Osteoblast (primary cell): ENCODE results near the gene MX2. TPM values are rescaled to one million over a fixed set of nuclear protein-coding genes. Genes with fewer than 3 reads are reported as not detected.

Experiments used
- DNase-seq: peaks from one replicate; pipeline ENCODE4 v3.0.0; 2011; ENCODE audit warnings: low spot score, mixed read lengths; ENCODE audit not compliant: insufficient read length; ENCODE audit errors: missing footprints
- H2AFZ ChIP-seq: 2 replicates; pipeline ENCODE4 v1.6.0; 2011; ENCODE audit warnings: mild to moderate bottlenecking, low read length
- H3K27ac ChIP-seq: 2 replicates; pipeline ENCODE4 v1.5.1; 2011; ENCODE audit warnings: mild to moderate bottlenecking, low read depth, low read length, moderate library complexity
- H3K27me3 ChIP-seq: 2 replicates; pipeline ENCODE4 v1.6.0; 2012; ENCODE audit warnings: mild to moderate bottlenecking, control low read depth, inconsistent platforms, low read length, moderate library complexity; ENCODE audit not compliant: insufficient read depth
- H3K36me3 ChIP-seq: 2 replicates; pipeline ENCODE4 v1.5.1; 2011; ENCODE audit warnings: mild to moderate bottlenecking, low read length, control low read depth, moderate library complexity; ENCODE audit not compliant: insufficient read depth
- H3K4me1 ChIP-seq: 2 replicates; pipeline ENCODE4 v1.5.1; 2011; ENCODE audit warnings: mild to moderate bottlenecking, low read length, control low read depth, moderate library complexity; ENCODE audit not compliant: insufficient read depth
- H3K4me2 ChIP-seq: 2 replicates; pipeline ENCODE4 v1.6.0; 2011; ENCODE audit warnings: mild to moderate bottlenecking, low read length; ENCODE audit not compliant: insufficient read depth
- H3K4me3 ChIP-seq: fragments of 200-600 bp; sonication (generic); 3 replicates; pipeline ENCODE4 v1.5.1; 2012; ENCODE audit warnings: mild to moderate bottlenecking, low read length, inconsistent platforms; ENCODE audit not compliant: insufficient read depth
- H3K79me2 ChIP-seq: 2 replicates; pipeline ENCODE4 v1.6.0; 2012; ENCODE audit warnings: mild to moderate bottlenecking, low read length, control low read depth, inconsistent platforms; ENCODE audit not compliant: insufficient read depth
- H3K9me3 ChIP-seq: 2 replicates; pipeline ENCODE4 v1.5.1; 2011; ENCODE audit warnings: low read depth, low read length, control low read depth
- H4K20me1 ChIP-seq: 2 replicates; pipeline ENCODE4 v1.6.0; 2012; ENCODE audit warnings: mild to moderate bottlenecking, low read length, control low read depth; ENCODE audit not compliant: insufficient read depth
- CTCF ChIP-seq: IDR thresholded peaks from 2 replicates; pipeline ENCODE4 v1.5.1; 2011; ENCODE audit warnings: mild to moderate bottlenecking, low read depth, low read length, moderate library complexity; ENCODE audit errors: extremely low read depth
- total RNA-seq: library from RNA; depleted of rRNA; stranded (reverse); fragments of >200 nt; gene quantifications from 2 replicates; pipeline ENCODE4 v1.2.3, GENCODE V29; 2012

The MX2 gene
- total RNA-seq, 1 donor, result 14.5 TPM

DNA sequence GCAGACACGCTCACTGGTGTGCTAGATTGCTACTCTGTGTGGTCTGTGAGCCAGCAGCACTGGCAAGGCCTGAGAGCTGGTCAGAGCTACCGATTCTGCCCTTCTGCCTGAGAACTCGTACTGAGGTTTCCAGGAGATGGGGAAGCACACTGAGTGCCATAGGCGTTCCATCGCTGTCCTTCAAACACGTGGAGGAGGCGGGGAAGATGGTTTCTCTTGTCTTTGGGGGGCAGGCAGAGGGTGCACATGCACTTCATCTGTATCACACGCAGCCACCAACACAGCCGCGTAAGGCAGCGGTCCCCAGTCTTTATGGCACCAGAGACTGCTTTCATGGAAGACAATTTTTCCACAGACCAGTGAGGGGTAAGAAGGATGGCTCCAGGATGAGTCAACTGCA is 40.4 kb downstream of the MX2 start:
- Histone ChIP-seq H3K27me3 (no peaks in the 10 kb centered on the region), H3K4me3 (no peak overlapping the region), H3K9me3 (no peaks in the 10 kb centered on the region), H3K4me2 (no peak overlapping the region), H3K27ac (no peak overlapping the region), H4K20me1 (no peaks in the 10 kb centered on the region), H3K4me1 (no peaks in the 10 kb centered on the region), H3K36me3 (no peaks in the 10 kb centered on the region), H2AFZ (no peak overlapping the region), H3K79me2 (no peaks in the 10 kb centered on the region)
- TF ChIP-seq CTCF, result no peak
- DNase-seq, result no peak

DNA sequence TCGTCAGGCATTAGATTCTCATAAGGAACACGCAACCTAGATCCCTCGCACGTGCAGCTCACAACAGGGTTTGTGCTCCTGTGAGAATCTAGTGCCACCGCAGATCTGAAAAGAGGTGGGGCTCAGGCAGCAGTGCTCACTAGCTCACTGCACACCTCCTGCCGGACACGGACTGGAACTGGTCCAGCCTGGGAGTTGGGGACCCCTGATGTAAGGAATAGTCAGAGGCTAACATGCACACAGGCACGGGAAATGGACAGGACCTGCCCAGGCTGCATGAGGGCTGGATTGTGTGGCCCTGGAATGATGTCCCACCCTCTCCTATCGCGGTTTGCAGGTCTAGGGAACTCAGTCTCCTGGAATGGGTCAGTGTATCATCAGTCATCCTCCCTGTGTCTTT is 41.0 kb downstream of the MX2 start:
- Histone ChIP-seq H3K4me2 (no peak overlapping the region), H2AFZ (no peak overlapping the region), H3K79me2 (no peaks in the 10 kb centered on the region), H3K36me3 (no peaks in the 10 kb centered on the region), H3K27ac (no peak overlapping the region), H4K20me1 (no peaks in the 10 kb centered on the region), H3K4me1 (no peaks in the 10 kb centered on the region), H3K4me3 (no peak overlapping the region), H3K9me3 (no peaks in the 10 kb centered on the region), H3K27me3 (no peaks in the 10 kb centered on the region)
- no peak for DNase-seq
- no peak for TF ChIP-seq CTCF

DNA sequence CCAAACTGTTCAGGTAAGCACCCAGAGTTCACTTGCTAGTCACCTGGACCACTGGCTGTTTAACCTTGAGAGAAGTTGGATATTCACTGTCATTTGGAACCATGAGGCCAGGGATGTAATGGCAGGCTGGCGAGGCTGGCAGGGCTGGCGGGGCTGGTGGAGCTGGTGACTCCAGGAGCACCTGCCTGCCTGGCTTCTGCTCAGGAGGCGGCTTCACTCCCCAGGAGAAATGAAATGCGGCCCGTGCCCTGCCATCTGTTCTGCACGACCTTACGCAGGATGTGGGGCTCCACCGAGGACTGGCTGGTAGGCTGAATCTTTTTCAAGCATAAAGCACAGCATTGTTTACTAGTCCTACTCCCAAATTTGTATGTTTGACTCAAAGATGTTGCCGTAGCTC is 41.5 kb downstream of the MX2 start:
- H3K4me2 ChIP-seq, result no peak overlapping the region
- H3K9me3 ChIP-seq, result no peaks in the 10 kb centered on the region
- H3K79me2 ChIP-seq, result no peaks in the 10 kb centered on the region
- TF ChIP-seq CTCF, result no peak
- DNase-seq, result no peak
- no peak overlapping the region for H3K27ac ChIP-seq
- H4K20me1 ChIP-seq, result no peaks in the 10 kb centered on the region
- H3K36me3 ChIP-seq, result no peaks in the 10 kb centered on the region
- no peaks in the 10 kb centered on the region for H3K4me1 ChIP-seq
- H2AFZ ChIP-seq, result no peak overlapping the region
- H3K4me3 ChIP-seq, result no peak overlapping the region
- no peaks in the 10 kb centered on the region for H3K27me3 ChIP-seq

- Histone ChIP-seq H3K79me2 (no peaks in the 10 kb centered on the region), H3K4me3 (no peak overlapping the region), H3K4me1 (no peaks in the 10 kb centered on the region), H4K20me1 (no peaks in the 10 kb centered on the region), H3K9me3 (no peaks in the 10 kb centered on the region), H3K4me2 (no peak overlapping the region), H3K27me3 (no peaks in the 10 kb centered on the region), H3K36me3 (no peaks in the 10 kb centered on the region), H3K27ac (no peak overlapping the region), H2AFZ (no peak overlapping the region)
- DNase-seq, result no peak
- TF ChIP-seq CTCF, result no peak
Observed at GRCh38 chr21:41403966-41404365, 42.1 kb downstream of the MX2 start.
